Ramos (cell line): Measurements from ENCODE around the gene CNTD1.

ENCODE experiments used
- in situ Hi-C: fragments of 300-500 bp; cut with MboI; formaldehyde crosslinking; loops from one replicate; pipeline ENCODE4 v1.14.3; 2022; ENCODE audit warnings: low sequenced_read_pairs; ENCODE audit not compliant: unreplicated experiment

Gene CNTD1

DNA sequence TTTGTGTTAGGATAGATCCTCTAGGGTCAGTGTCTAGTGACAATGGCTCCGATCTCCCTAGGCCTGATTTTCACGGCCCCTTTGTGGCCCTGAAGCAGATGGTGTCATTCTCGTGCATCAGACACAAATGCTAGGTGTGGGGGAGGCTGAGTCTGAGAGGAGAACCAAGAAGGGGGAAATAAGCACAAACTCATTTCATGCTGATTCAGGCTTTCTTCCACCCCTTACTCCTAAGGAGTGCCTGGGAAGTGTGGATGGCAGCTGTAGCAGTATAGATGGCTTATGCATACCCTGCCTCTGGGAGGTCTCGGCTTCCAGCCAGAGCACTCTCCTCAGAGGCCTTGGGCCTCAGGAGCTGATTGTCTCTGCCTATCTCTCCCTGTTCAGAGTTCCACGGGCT is 20.1 kb upstream of the CNTD1 start:
- in situ Hi-C loops: no loop called here

DNA sequence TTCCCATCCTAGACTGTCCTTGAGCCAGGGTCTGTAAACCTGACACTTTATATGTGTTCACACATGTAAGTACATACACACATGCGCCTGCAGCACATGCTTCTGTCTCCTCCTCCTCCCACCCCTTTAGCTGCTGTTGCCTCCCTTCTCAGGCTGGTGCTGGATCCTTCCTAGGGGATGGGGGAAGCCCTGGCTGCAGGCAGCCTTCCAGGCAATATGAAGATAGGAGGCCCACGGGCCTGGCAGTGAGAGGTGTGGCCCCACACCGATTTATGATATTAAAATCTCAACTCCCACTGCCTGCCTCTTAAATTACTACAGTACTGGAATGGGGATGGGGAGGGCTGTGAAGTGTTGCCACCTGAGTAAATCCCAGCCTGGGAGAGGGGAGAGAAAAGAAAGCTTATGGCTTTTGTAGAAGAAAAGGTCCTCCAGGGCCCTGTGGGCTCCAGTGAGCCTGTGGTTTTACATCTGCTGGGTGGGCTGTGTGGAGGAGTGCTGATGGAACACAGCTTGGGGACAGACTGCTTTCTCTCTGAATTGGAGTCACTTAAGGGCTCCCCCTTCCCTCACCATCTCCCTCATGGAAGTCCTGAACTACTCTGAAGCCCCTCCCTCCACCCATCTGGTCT is 19.2 kb upstream of the CNTD1 start:
- in situ Hi-C loops: no loop called here

- in situ Hi-C loops: no loop called here
Observed at GRCh38 chr17:42779936-42780850, 18.5 kb upstream of the CNTD1 start, which contains the start of gene WNK4. WNK4 (plus strand) TSS chr17:42780610; CDS start chr17:42780699, 89 bp downstream.

GRCh38 chr17:42780851-42781638 is 17.6 kb upstream of the CNTD1 start:
- in situ Hi-C loops: no loop called here

DNA sequence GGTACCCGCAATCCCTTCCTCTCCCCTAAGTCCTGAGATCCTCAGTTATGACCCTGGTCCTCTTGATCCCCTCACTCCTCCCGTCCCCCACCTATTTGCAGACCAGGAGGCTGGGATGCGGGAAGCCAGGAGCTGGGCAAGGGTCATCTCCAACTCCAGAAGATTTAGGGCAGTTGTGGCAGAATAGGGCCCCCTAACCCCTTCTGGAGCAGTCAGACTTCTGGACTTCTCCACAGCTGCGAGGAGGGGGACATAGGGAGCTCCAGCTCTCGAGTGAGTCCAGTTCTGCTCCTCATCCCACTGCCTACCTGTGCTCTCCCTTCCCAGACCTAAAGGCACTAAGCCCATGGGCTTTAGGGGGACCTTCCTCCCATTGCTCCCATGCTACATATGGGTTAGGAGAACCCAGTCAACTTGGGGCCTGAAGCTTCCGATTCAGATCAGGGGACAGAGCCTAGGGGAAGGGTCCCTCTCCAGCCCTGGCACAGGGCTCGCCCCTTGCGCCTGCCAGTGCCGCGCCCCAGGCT is 17.0 kb upstream of the CNTD1 start:
- in situ Hi-C loops: no loop called here

DNA sequence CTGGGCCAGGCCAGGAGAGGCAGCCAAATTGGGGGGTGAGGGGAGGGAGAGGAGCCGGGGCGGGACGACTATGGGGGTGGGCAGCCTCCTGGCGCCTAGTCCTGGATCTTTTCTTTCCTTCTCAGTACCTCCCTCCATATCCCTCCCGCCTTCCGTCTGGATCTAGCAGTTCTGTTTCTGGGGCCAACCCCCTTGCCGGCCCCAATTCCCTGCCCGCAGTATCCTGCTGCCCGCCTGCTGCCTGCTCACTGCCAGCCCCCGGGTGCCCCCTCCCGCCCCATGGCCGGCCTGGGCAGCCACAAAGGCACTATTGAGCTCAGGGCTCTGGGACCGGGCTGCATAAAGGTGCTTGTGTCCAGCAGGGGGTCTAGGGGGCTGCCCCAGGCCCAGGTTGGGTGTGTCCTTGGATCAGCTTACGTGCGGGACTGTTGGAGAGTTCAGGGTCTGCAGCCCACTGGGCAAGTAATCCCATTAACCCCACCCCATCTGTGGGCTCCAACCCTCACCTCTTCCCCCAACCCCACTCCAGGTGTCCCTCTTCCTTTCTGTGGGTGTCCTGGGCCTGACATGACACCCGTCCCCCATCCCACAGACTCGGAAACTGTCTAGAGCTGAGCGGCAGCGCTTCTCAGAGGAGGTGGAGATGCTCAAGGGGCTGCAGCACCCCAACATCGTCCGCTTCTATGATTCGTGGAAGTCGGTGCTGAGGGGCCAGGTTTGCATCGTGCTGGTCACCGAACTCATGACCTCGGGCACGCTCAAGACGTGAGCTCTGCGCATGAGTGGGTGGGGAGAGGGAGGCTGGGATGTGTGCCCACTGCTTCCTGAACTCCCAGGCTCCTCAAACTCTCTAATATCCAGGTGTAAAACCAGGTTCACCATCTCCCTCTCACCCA is 16.2 kb upstream of the CNTD1 start:
- in situ Hi-C loops: no loop called here

DNA sequence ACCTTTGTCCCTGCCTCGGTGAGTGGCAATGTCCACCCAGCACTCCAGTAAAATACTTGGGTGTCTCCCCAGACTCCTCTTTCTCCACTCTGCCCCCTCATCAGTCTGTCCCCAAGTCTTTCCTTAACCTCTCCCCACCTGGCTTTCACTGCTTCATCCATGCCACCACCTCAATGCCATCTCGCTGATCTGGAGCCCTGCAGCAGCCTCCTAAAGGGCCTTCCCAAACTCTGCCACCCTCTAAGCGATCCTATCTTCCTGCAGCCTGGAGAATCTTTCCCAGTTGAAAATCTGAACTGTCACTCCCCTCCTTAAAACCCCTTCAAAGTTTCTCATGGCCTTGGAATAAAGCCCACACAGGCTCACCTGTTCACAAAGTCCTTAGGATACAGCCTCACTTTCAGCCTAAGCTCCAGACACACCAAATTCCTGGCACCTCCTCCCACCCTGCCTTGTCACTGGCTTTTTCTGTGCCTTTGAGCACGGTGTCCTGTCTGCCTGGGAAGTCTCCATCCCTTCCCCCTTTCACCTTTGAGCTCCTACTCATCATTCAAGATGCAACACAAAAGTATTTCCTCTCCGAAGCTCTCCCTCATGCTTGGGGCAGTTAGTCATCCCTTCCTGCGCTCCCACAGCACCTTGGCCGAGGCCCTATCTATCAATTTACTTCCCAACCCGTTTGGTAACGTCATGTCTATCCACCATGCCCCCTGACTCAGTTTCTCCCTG is 15.4 kb upstream of the CNTD1 start:
- in situ Hi-C loops: no loop called here

DNA sequence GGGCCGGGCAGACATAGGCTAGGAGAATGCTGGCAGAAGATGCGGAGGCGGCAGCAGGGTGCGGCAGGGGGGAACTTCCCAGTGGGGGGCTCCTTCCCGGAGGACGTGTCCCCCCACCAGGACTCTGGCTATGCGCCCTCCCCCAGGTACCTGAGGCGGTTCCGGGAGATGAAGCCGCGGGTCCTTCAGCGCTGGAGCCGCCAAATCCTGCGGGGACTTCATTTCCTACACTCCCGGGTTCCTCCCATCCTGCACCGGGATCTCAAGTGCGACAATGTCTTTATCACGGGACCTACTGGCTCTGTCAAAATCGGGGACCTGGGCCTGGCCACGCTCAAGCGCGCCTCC is 14.9 kb upstream of the CNTD1 start:
- in situ Hi-C loops: no loop called here

DNA sequence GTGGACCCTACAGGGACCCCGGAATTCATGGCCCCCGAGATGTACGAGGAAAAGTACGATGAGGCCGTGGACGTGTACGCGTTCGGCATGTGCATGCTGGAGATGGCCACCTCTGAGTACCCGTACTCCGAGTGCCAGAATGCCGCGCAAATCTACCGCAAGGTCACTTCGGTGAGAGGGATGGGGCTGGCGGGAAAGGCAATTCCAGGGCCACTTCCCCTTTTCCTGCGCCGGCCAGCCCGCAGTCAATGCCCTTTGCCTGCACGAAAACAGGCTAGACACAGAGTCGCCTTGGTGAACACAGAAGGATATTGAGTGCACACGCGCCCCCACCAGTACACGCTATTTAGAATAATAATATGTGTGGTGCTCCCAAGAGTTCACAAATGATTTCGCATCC is 14.3 kb upstream of the CNTD1 start:
- in situ Hi-C loops: no loop called here

DNA sequence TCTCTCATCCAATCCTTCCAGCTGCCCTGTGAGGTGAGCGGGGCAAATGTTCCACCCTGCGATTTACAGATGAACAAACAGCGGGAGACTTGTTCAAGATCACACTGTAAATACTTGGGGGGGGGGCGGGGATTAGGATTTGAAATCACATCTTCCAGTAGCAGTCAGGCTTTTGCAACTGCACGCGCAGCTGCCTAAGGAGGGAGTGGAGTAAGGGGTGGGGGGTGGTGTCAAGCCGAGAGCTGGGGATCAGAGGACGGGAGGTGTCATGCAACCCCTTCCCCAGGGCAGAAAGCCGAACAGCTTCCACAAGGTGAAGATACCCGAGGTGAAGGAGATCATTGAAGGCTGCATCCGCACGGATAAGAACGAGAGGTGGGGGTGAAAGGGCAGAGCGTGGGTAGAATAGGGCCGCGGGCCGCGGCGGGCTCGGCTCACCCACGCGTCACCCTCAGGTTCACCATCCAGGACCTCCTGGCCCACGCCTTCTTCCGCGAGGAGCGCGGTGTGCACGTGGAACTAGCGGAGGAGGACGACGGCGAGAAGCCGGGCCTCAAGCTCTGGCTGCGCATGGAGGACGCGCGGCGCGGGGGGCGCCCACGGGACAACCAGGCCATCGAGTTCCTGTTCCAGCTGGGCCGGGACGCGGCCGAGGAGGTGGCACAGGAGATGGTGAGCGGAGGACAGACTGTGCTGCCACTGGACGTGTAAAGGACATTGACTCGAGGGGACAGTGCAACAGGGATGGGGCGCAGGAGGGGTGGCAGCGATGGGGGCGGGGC is 13.7 kb upstream of the CNTD1 start:
- in situ Hi-C loops: no loop called here

GRCh38 chr17:42787266-42787665 is 11.4 kb upstream of the CNTD1 start:
- in situ Hi-C loops: no loop called here

- in situ Hi-C loops: no loop called here
Observed at GRCh38 chr17:42791948-42792347, 6.7 kb upstream of the CNTD1 start.

- in situ Hi-C loops: no loop called here
Observed at GRCh38 chr17:42792545-42792944, 6.1 kb upstream of the CNTD1 start.

DNA sequence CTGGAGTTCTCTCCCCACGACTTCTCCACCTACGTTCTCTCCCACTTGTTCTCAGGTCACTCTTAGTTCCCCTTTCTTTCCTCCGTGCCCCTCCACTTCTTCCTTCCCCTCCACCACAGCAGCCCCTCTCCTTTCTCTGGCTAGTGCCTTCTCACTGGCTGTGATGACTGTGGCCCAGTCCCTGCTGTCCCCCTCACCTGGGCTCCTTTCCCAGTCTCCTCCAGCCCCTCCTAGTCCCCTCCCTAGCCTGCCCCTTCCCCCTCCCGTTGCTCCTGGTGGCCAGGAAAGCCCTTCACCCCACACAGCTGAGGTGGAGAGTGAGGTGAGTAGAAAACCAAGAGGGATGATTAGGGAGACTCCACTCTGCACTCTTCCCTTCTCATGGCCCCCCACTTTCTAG is 3.6 kb upstream of the CNTD1 start:
- in situ Hi-C loops: no loop called here

DNA sequence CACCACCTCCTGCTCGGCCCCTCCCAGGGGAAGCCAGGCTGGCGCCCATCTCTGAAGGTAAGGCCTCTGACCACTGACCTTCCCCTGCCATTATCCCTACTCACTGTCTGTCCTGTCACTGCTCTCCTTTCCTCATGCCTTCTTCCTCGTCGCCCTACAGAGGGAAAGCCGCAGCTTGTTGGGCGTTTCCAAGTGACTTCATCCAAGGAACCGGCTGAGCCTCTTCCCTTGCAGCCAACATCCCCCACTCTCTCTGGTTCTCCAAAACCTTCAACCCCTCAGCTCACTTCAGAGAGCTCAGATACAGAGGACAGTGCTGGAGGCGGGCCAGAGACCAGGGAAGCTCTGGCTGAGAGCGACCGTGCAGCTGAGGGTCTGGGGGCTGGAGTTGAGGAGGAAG is 3.2 kb upstream of the CNTD1 start:
- in situ Hi-C loops: no loop called here

DNA sequence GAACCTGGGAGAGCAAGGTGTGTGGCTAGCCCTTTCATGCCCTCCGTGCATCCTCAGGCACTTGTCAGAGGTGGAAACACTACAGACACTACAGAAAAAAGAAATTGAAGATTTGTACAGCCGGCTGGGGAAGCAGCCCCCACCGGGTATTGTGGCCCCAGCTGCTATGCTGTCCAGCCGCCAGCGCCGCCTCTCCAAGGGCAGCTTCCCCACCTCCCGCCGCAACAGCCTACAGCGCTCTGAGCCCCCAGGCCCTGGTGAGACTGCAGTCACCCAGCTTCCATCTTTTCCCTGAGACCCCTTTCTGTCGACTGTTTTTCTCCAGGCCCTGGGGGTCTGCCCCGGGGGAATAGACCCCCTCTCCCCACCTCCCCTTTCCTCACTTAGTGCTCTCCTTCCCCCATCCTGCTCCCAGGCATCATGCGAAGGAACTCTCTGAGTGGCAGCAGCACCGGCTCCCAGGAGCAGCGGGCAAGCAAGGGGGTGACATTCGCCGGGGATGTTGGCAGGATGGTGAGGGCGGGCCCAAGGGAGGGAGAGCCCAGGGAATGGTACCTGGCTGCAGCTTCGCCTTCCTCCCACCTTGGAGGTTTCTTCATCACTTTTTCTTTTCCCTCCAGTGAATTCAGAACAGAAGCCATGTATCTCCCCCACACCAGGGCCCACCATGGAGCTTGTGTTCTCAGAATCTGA is 2.4 kb upstream of the CNTD1 start:
- in situ Hi-C loops: no loop called here

- in situ Hi-C loops: no loop called here
Observed at GRCh38 chr17:42797067-42798007, 1.3 kb upstream of the CNTD1 start.
